Calu3 (cell line): ENCODE data around the gene APOL4. TPM values are rescaled to one million over a fixed set of nuclear protein-coding genes. Genes with fewer than 3 reads are reported as not detected.
A peak's percentile ranks its signal among the peaks of the same experiment; 100 is the strongest.

Experiments used
- BruUV-seq: library from RNA; stranded (reverse); fragments of 400-500 nt; replicated peaks from 2 replicates; lab custom pipeline; 2021; lab: Mats Ljungman, UMichigan
- CTCF ChIA-PET: fragments of 300-600 bp; sonication (Branson Sonifier 250); formaldehyde crosslinking; loops from one replicate; lab custom pipeline; 2022; ENCODE audit warnings: antibody characterized with exemption; lab: Charles Lee
- DNase-seq: peaks from one replicate; pipeline ENCODE4 v3.0.0; 2022
- H3K27ac Mint-ChIP-seq: one replicate; pipeline ENCODE4 v1.8.0; 2022; ENCODE audit warnings: mixed read lengths; ENCODE audit not compliant: unreplicated experiment
- H3K27me3 Mint-ChIP-seq: one replicate; pipeline ENCODE4 v1.8.0; 2022; ENCODE audit warnings: mixed read lengths; ENCODE audit not compliant: unreplicated experiment
- H3K36me3 Mint-ChIP-seq: one replicate; pipeline ENCODE4 v1.8.0; 2022; ENCODE audit warnings: mild to moderate bottlenecking, moderate library complexity, mixed read lengths; ENCODE audit not compliant: insufficient read depth, unreplicated experiment
- H3K4me1 Mint-ChIP-seq: one replicate; pipeline ENCODE4 v1.8.0; 2022; ENCODE audit warnings: mild to moderate bottlenecking, low read depth, mixed read lengths; ENCODE audit not compliant: unreplicated experiment
- H3K4me3 Mint-ChIP-seq: one replicate; pipeline ENCODE4 v1.8.0; 2022; ENCODE audit warnings: mild to moderate bottlenecking, low read depth, moderate library complexity, mixed read lengths; ENCODE audit not compliant: unreplicated experiment
- H3K9me3 Mint-ChIP-seq: one replicate; pipeline ENCODE4 v1.8.0; 2022; ENCODE audit warnings: low read depth, mixed read lengths; ENCODE audit not compliant: unreplicated experiment
- CTCF ChIP-seq: fragments of 200-600 bp; IDR thresholded peaks from one replicate; pipeline ENCODE4 v1.8.0; 2022; ENCODE audit warnings: antibody characterized with exemption; ENCODE audit not compliant: unreplicated experiment
- intact Hi-C: fragments of 100-400 bp; cut with micrococcal nuclease; formaldehyde crosslinking; loops from one replicate; pipeline ENCODE4 v1.10.0; 2022; ENCODE audit not compliant: unreplicated experiment
- total RNA-seq: library from RNA; stranded (reverse); gene quantifications from 2 replicates; pipeline ENCODE4 v1.2.3, GENCODE V29; 2022

APOL4 gene
- total RNA-seq, 1 experiment from 2014 or later, result 1.5 TPM

DNA sequence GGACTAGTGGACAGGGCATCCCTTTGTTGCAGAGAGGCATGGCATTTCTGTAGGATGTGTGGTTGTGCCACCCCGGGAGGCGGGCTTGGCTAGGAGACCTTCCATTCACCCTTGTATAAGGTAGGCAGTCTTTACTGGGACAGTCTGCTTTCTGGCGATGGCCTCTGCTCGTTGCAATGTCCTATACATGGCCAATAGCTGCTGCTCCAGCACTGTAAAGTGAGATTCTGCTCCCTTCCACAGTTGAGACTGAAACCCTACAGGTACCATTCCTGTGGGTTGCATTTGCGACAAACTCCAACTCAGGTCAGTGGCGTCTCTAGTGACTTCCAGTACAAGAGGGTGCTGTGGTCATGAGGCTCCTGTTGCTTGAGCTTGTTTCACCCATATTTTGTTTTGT, 20.7 kb downstream of the APOL4 start:
- BruUV-seq, result no TSS peak
- TF ChIP-seq CTCF, result no peak
- Mint-ChIP-seq H3K9me3 (no peaks in the 10 kb centered on the region), H3K4me1 (no peaks in the 10 kb centered on the region), H3K4me3 (no peak overlapping the region), H3K36me3 (no peaks in the 10 kb centered on the region), H3K27me3 (peaks cover 48% of the 10 kb centered on the region), H3K27ac (no peak overlapping the region)
- CTCF ChIA-PET, result interaction anchor here (1.1 kb wide), 1 partner anchor 36 kb away, joined by 12 read pairs; no protein-coding TSS in a partner anchor
- DNase-seq, result no peak
- intact Hi-C loops, result loop anchor here (1.0 kb wide), 1 partner anchor 36 kb away; no protein-coding TSS in a partner anchor

DNA sequence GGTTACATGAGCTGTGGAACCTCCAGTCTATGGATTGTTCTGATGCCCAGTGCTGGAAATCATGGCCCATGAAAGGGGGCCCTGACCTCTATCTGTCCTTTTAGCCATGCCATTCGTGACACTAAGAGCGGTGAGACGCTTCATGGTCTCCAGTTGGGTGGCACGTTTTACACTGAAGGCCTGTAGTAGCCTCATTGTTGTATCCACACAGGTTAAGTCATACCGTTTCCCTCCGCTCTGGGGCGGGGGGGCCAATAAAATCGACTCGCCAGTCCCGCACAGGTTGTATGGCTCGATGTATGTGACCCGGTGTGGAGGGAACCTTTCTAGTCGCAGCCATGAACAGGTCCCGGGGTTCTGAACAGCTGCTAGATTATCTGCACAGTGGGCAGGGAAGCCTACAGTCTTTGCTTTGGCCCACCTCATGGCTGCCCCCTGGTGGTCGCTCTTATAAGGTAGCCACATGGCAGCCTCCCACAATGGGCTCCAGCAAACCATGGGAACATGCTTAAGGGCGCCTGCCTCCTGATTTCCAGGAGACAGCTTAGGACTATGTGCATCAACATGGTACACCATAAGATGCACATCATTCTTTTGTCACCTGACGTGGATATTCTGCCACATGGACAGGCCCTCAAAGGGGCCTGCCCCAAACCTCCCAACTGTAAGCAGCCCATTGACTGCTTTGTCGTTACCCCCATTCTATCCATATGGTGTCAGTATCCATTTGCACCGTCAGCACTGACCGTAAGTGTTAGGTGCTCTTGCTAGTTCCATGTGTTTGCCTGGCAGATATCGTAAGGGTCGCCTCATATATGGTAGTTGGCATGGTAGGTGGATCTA, 21.4 kb downstream of the APOL4 start:
- H3K4me1 Mint-ChIP-seq, result no peaks in the 10 kb centered on the region
- intact Hi-C loops, result loop anchor here (1.0 kb wide), 1 partner anchor 35 kb away; no protein-coding TSS in a partner anchor
- H3K4me3 Mint-ChIP-seq, result no peak overlapping the region
- peaks cover 42% of the 10 kb centered on the region for H3K27me3 Mint-ChIP-seq
- peak; percentile 87 for DNase-seq
- H3K9me3 Mint-ChIP-seq, result no peaks in the 10 kb centered on the region
- CTCF ChIA-PET, result interaction anchor here (0.7 to 1.1 kb wide), 2 partner anchors 35 to 446 kb away, joined by 3 to 12 read pairs; no protein-coding TSS in a partner anchor
- H3K36me3 Mint-ChIP-seq, result no peaks in the 10 kb centered on the region
- TF ChIP-seq CTCF, result peak; percentile 92
- BruUV-seq, result no TSS peak
- H3K27ac Mint-ChIP-seq, result no peak overlapping the region

GRCh38 chr22:36177160-36177559, 24.4 kb downstream of the APOL4 start:
- Mint-ChIP-seq H3K27me3 (peaks cover 11% of the 10 kb centered on the region), H3K4me3 (no peak overlapping the region), H3K27ac (no peak overlapping the region), H3K36me3 (no peaks in the 10 kb centered on the region), H3K9me3 (no peaks in the 10 kb centered on the region), H3K4me1 (no peaks in the 10 kb centered on the region)
- intact Hi-C loops, result no loop called here
- DNase-seq, result no peak
- no TSS peak for BruUV-seq
- no peak for TF ChIP-seq CTCF
- CTCF ChIA-PET, result no interaction called here

DNA sequence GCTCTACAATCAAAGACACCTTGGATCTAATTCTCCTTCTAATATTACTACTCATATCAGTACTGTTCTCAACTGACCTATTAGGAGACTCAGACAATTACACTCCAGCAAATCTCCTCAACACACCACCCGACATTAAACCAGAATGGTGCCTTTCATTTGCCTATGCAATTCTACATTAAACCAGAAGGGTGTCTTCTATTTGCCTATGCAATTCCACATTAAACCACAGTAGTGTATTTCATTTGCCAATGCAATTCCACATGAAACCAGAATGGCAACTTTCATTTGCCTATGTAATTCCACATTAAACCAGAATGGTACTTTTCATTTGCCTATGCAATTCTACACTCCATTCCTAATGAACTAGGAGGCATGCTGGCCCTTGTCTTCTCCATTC, 25.7 kb downstream of the APOL4 start:
- Mint-ChIP-seq H3K4me3 (no peak overlapping the region), H3K27ac (no peak overlapping the region), H3K27me3 (no peaks in the 10 kb centered on the region), H3K36me3 (no peaks in the 10 kb centered on the region), H3K4me1 (no peaks in the 10 kb centered on the region), H3K9me3 (no peaks in the 10 kb centered on the region)
- DNase-seq, result no peak
- intact Hi-C loops, result no loop called here
- no peak for TF ChIP-seq CTCF
- no TSS peak for BruUV-seq
- CTCF ChIA-PET, result no interaction called here
